ENCODE results near the gene DYRK1A. TPM values are rescaled to one million over a fixed set of nuclear protein-coding genes. Genes with fewer than 3 reads are reported as not detected.

DYRK1A gene
- total RNA-seq, 1 donor from 2014 or later: 23.6 TPM

DNA sequence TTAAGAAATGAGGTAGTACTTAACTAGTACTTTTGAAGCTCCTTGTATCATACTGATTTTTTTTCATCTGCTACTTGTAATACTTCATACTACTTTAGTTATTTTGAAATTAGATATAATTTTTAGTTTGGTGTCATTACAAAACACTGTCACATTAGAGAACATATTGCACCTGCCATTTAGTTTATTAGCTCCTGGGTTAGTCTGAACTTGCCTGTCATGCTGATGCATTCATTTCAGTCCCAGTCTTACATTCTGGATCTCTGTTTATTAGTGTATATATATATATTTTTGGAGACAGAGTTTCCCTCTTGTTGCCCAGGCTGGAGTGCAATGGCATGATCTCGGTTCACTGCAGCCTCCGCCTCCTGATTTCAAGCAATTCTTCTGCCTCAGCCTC is 50.3 kb downstream of the DYRK1A start:
- no peak overlapping the region for H3K4me3 ChIP-seq (ENCODE audit: low read depth, low read length)
- TF ChIP-seq, protein P1, sequence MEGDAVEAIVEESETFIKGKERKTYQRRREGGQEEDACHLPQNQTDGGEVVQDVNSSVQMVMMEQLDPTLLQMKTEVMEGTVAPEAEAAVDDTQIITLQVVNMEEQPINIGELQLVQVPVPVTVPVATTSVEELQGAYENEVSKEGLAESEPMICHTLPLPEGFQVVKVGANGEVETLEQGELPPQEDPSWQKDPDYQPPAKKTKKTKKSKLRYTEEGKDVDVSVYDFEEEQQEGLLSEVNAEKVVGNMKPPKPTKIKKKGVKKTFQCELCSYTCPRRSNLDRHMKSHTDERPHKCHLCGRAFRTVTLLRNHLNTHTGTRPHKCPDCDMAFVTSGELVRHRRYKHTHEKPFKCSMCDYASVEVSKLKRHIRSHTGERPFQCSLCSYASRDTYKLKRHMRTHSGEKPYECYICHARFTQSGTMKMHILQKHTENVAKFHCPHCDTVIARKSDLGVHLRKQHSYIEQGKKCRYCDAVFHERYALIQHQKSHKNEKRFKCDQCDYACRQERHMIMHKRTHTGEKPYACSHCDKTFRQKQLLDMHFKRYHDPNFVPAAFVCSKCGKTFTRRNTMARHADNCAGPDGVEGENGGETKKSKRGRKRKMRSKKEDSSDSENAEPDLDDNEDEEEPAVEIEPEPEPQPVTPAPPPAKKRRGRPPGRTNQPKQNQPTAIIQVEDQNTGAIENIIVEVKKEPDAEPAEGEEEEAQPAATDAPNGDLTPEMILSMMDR (conservative IDR thresholded peaks at IDR 0.05; ENCODE audit: low read depth, low read length): no peak
- DNase-seq (ENCODE audit: low read depth): no peak

DNA sequence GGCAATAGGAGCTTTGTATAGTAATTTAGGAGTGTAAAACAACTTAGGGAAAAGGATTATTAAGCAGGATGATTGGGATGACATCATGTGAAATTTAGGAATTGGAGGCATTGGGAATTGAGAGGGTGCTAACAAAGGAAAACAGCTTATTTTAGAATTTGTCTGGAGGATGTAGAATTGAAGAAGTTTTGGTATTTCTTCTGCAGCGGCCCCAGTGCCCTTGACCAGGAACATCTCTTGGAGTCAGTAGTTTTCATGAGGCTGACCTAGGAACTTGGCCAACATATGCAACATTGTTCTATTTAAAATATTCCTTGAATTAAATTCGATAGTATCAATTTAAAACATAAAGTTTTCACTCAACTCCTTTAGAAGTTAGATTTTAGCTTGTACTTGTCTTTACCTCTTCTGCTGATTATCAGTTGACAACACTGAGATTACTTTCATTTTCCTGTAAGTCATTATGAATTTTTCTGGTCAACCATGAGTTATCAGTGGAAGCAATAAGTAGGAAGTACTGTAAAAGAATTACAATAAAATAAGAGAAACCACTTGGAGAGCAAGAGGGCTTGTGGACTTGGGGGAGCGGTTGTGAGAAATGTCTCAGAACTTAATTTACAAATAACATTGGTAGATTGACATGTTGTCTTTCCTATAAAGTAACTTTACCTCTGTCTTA is 52.8 kb downstream of the DYRK1A start:
- no peak overlapping the region for H3K4me3 ChIP-seq (ENCODE audit: low read depth, low read length)
- TF ChIP-seq, protein P1 (conservative IDR thresholded peaks at IDR 0.05; ENCODE audit: low read depth, low read length): no peak
- no peak for DNase-seq (ENCODE audit: low read depth)

DNA sequence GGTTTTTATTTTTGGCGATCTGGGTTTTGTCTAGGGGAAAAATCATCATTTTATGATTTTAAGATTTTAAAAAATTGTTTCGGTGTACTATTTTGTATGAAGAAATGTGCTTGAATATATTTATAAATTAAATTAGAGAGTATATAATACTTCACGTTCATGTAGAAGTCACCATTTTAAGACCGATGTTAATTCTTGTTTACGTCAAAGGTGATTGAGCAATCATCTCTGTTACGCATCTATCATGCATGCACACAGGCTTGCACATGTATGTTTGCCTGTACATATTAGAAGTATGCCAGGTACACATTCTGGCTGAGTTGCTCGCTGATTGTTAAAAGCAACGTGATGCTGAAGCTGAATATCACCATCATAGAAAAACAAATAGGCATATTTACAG is 54.7 kb downstream of the DYRK1A start:
- DNase-seq (ENCODE audit: low read depth): no peak
- TF ChIP-seq, protein P1 (conservative IDR thresholded peaks at IDR 0.05; ENCODE audit: low read depth, low read length): no peak
- no peak overlapping the region for H3K4me3 ChIP-seq (ENCODE audit: low read depth, low read length)

DNA sequence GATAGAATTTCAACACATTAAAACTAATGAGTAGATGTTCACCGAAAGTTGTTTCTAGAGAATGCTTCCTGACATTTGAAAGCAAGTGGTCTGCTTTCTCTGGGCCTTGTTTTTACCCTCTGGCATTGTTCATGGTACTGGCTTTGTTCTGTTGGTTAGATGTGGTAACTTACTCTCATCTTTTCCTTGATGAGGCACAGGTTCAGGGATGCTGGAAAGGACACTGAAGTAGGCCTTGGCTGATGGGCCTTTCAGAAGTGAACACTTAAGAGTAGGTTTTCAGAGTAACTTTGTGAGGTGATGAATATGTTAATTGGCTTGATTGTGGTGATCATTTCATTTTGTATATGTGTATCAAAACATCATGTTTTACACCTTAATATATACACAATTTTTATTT is 55.8 kb downstream of the DYRK1A start:
- DNase-seq (ENCODE audit: low read depth): no peak
- no peak overlapping the region for H3K4me3 ChIP-seq (ENCODE audit: low read depth, low read length)
- TF ChIP-seq, protein P1 (conservative IDR thresholded peaks at IDR 0.05; ENCODE audit: low read depth, low read length): no peak

DNA sequence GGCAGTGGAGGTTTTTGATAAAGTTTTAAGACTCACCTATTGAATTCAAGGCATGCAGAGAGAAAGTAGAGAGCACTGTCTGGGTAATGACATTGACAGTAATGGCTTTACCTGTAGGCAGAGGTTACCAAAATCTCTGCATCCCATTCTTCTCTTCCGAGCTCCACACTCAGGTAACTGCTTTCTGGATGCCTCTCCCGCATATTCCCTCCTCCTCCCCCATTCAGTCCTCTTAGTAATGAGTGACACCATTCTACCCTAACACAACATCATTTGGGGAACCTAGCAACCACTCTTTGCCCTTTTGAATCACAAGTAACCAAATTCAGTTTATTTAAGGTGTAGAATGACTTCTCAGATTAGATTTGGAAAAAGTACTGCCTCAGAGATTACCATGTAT is 56.5 kb downstream of the DYRK1A start:
- H3K4me3 ChIP-seq (ENCODE audit: low read depth, low read length): no peak overlapping the region
- TF ChIP-seq, protein P1 (conservative IDR thresholded peaks at IDR 0.05; ENCODE audit: low read depth, low read length): no peak
- DNase-seq (ENCODE audit: low read depth): no peak

DNA sequence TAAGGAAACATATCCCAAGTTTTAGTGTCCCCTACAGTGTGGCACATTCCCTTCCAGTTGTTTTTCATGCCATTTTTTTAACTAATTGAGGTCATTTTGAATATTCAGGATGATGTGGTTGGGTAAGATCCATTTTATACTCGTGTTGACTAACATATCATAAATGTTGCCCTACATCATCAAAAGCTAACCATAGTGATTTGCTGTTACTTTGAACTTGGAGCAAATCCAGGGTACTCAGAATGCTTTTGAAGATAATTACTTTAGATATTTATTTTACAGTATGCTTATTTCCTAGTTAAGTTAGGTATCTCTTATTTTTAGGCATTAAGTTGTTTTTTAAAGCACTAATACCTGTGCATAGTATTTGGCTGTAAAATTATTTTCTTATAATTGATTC is 57.8 kb downstream of the DYRK1A start:
- DNase-seq (ENCODE audit: low read depth): no peak
- H3K4me3 ChIP-seq (ENCODE audit: low read depth, low read length): no peak overlapping the region
- TF ChIP-seq, protein P1 (conservative IDR thresholded peaks at IDR 0.05; ENCODE audit: low read depth, low read length): no peak

DNA sequence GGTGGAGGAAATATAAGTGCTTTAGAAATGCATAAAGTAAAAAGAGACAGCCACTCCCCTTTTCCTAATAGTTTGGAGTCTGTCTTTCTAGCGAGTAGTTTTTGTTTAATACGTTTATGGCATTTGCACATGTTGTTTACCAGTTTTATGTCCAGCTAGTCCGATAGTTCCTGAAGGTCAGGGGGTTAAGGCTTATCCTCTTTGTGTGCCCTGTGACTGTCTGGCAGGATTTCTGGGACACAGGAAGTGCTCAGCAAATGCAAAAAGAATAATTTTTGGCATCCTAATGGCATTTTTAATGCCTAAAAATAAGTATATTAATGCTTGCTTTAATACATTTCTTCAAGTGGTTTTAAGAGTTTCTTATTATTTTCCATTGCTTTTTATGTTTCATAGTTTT is 58.4 kb downstream of the DYRK1A start:
- no peak overlapping the region for H3K4me3 ChIP-seq (ENCODE audit: low read depth, low read length)
- TF ChIP-seq, protein P1 (conservative IDR thresholded peaks at IDR 0.05; ENCODE audit: low read depth, low read length): no peak
- no peak for DNase-seq (ENCODE audit: low read depth)

All from epithelial cell of proximal tubule (primary cell).